ENCODE measurements around the gene NASP. TPM values are rescaled to one million over a fixed set of nuclear protein-coding genes. Genes with fewer than 3 reads are reported as not detected.

Gene NASP, protein sequence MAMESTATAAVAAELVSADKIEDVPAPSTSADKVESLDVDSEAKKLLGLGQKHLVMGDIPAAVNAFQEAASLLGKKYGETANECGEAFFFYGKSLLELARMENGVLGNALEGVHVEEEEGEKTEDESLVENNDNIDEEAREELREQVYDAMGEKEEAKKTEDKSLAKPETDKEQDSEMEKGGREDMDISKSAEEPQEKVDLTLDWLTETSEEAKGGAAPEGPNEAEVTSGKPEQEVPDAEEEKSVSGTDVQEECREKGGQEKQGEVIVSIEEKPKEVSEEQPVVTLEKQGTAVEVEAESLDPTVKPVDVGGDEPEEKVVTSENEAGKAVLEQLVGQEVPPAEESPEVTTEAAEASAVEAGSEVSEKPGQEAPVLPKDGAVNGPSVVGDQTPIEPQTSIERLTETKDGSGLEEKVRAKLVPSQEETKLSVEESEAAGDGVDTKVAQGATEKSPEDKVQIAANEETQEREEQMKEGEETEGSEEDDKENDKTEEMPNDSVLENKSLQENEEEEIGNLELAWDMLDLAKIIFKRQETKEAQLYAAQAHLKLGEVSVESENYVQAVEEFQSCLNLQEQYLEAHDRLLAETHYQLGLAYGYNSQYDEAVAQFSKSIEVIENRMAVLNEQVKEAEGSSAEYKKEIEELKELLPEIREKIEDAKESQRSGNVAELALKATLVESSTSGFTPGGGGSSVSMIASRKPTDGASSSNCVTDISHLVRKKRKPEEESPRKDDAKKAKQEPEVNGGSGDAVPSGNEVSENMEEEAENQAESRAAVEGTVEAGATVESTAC
- polyA plus RNA-seq (ENCODE audit: insufficient read length in 3 of 3), result 100 to 1,000 TPM; 320 to 372 (median 346) TPM
- long read RNA-seq, donor 1, transcript NASP-202 (14 exons, 1,538 nt), result minor isoform, 10 of 58 reads
- long read RNA-seq, donor 1, transcript NASP-201 (15 exons, 3,207 nt), result minor isoform, 11 of 58 reads
- long read RNA-seq, donor 1, transcript NASP-207 (5 exons, 604 nt), result major isoform, 17 of 58 reads
- long read RNA-seq, donor 1, partial matches to known transcripts, result 15 of 58 reads
- long read RNA-seq, donor 1, other reads (novel, unspliced or antisense), result 0 of 58 reads
- long read RNA-seq, donor 2, transcript NASP-202 (14 exons, 1,538 nt), result minor isoform, 8 of 63 reads
- long read RNA-seq, donor 2, transcript NASP-201 (15 exons, 3,207 nt), result major isoform, 19 of 63 reads
- long read RNA-seq, donor 2, transcript NASP-207 (5 exons, 604 nt), result minor isoform, 11 of 63 reads
- long read RNA-seq, donor 2, transcript NASP-210 (9 exons, 3,659 nt), result minor isoform, 6 of 63 reads
- long read RNA-seq, donor 2, partial matches to known transcripts, result 19 of 63 reads
- long read RNA-seq, donor 2, other reads (novel, unspliced or antisense), result 0 of 63 reads
- long read RNA-seq, donor 3, transcript NASP-202 (14 exons, 1,538 nt), result minor isoform, 11 of 65 reads
- long read RNA-seq, donor 3, transcript NASP-207 (5 exons, 604 nt), result major isoform, 21 of 65 reads
- long read RNA-seq, donor 3, partial matches to known transcripts, result 26 of 65 reads
- long read RNA-seq, donor 3, other reads (novel, unspliced or antisense), result 0 of 65 reads
- long read RNA-seq, donor 4, transcript NASP-201 (15 exons, 3,207 nt), result minor isoform, 9 of 107 reads
- long read RNA-seq, donor 4, transcript NASP-210 (9 exons, 3,659 nt), result minor isoform, 12 of 107 reads
- long read RNA-seq, donor 4, transcript NASP-202 (14 exons, 1,538 nt), result major isoform, 15 of 107 reads
- long read RNA-seq, donor 4, transcript NASP-207 (5 exons, 604 nt), result minor isoform, 14 of 107 reads
- long read RNA-seq, donor 4, partial matches to known transcripts, result 46 of 107 reads
- long read RNA-seq, donor 4, other reads (novel, unspliced or antisense), result 6 of 107 reads
- long read RNA-seq, donor 5, transcript NASP-207 (5 exons, 604 nt), result major isoform, 9 of 27 reads
- long read RNA-seq, donor 5, partial matches to known transcripts, result 10 of 27 reads
- long read RNA-seq, donor 5, other reads (novel, unspliced or antisense), result 0 of 27 reads
- long read RNA-seq, donor 6, transcript NASP-202 (14 exons, 1,538 nt), result minor isoform, 6 of 148 reads
- long read RNA-seq, donor 6, transcript NASP-207 (5 exons, 604 nt), result minor isoform, 11 of 148 reads
- long read RNA-seq, donor 6, transcript NASP-201 (15 exons, 3,207 nt), result minor isoform, 6 of 148 reads
- long read RNA-seq, donor 6, transcript NASP-210 (9 exons, 3,659 nt), result major isoform, 23 of 148 reads
- long read RNA-seq, donor 6, partial matches to known transcripts, result 96 of 148 reads
- long read RNA-seq, donor 6, other reads (novel, unspliced or antisense), result 0 of 148 reads
- long read RNA-seq, donor 7, transcript NASP-210 (9 exons, 3,659 nt), result minor isoform, 5 of 85 reads
- long read RNA-seq, donor 7, transcript NASP-207 (5 exons, 604 nt), result major isoform, 34 of 85 reads
- long read RNA-seq, donor 7, partial matches to known transcripts, result 36 of 85 reads
- long read RNA-seq, donor 7, other reads (novel, unspliced or antisense), result 0 of 85 reads
- long read RNA-seq, donor 8, transcript NASP-207 (5 exons, 604 nt), result major isoform, 9 of 51 reads
- long read RNA-seq, donor 8, transcript NASP-202 (14 exons, 1,538 nt), result minor isoform, 6 of 51 reads
- long read RNA-seq, donor 8, transcript NASP-210 (9 exons, 3,659 nt), result minor isoform, 5 of 51 reads
- long read RNA-seq, donor 8, transcript NASP-201 (15 exons, 3,207 nt), result minor isoform, 5 of 51 reads
- long read RNA-seq, donor 8, partial matches to known transcripts, result 25 of 51 reads
- long read RNA-seq, donor 8, other reads (novel, unspliced or antisense), result 0 of 51 reads
- long read RNA-seq, donor 9, transcript NASP-202 (14 exons, 1,538 nt), result major isoform, 17 of 99 reads
- long read RNA-seq, donor 9, transcript NASP-201 (15 exons, 3,207 nt), result minor isoform, 7 of 99 reads
- long read RNA-seq, donor 9, transcript NASP-207 (5 exons, 604 nt), result minor isoform, 14 of 99 reads
- long read RNA-seq, donor 9, transcript NASP-210 (9 exons, 3,659 nt), result minor isoform, 10 of 99 reads
- long read RNA-seq, donor 9, partial matches to known transcripts, result 45 of 99 reads
- long read RNA-seq, donor 9, other reads (novel, unspliced or antisense), result 0 of 99 reads
- long read RNA-seq, donor 10, transcript NASP-202 (14 exons, 1,538 nt), result minor isoform, 9 of 131 reads
- long read RNA-seq, donor 10, transcript NASP-210 (9 exons, 3,659 nt), result minor isoform, 16 of 131 reads
- long read RNA-seq, donor 10, transcript NASP-201 (15 exons, 3,207 nt), result minor isoform, 12 of 131 reads
- long read RNA-seq, donor 10, transcript NASP-207 (5 exons, 604 nt), result major isoform, 31 of 131 reads
- long read RNA-seq, donor 10, partial matches to known transcripts, result 58 of 131 reads
- long read RNA-seq, donor 10, other reads (novel, unspliced or antisense), result 0 of 131 reads
- long read RNA-seq, donor 11, transcript NASP-207 (5 exons, 604 nt), result major isoform, 12 of 67 reads
- long read RNA-seq, donor 11, transcript NASP-209 (2 exons, 541 nt), result minor isoform, 7 of 67 reads
- long read RNA-seq, donor 11, transcript NASP-202 (14 exons, 1,538 nt), result minor isoform, 7 of 67 reads
- long read RNA-seq, donor 11, partial matches to known transcripts, result 24 of 67 reads
- long read RNA-seq, donor 11, other reads (novel, unspliced or antisense), result 13 of 67 reads
- long read RNA-seq, donor 12, transcript NASP-202 (14 exons, 1,538 nt), result minor isoform, 12 of 176 reads
- long read RNA-seq, donor 12, transcript NASP-207 (5 exons, 604 nt), result minor isoform, 21 of 176 reads
- long read RNA-seq, donor 12, transcript NASP-210 (9 exons, 3,659 nt), result major isoform, 60 of 176 reads
- long read RNA-seq, donor 12, transcript NASP-201 (15 exons, 3,207 nt), result minor isoform, 19 of 176 reads
- long read RNA-seq, donor 12, partial matches to known transcripts, result 59 of 176 reads
- long read RNA-seq, donor 12, other reads (novel, unspliced or antisense), result 0 of 176 reads
- long read RNA-seq, donor 13, transcript NASP-209 (2 exons, 541 nt), result minor isoform, 6 of 73 reads
- long read RNA-seq, donor 13, transcript NASP-210 (9 exons, 3,659 nt), result minor isoform, 8 of 73 reads
- long read RNA-seq, donor 13, transcript NASP-207 (5 exons, 604 nt), result major isoform, 13 of 73 reads
- long read RNA-seq, donor 13, partial matches to known transcripts, result 41 of 73 reads
- long read RNA-seq, donor 13, other reads (novel, unspliced or antisense), result 0 of 73 reads
- long read RNA-seq, donor 14, result 0 reads
- long read RNA-seq, donor 15, transcript NASP-201 (15 exons, 3,207 nt), result minor isoform, 8 of 83 reads
- long read RNA-seq, donor 15, transcript NASP-207 (5 exons, 604 nt), result minor isoform, 11 of 83 reads
- long read RNA-seq, donor 15, transcript NASP-202 (14 exons, 1,538 nt), result minor isoform, 12 of 83 reads
- long read RNA-seq, donor 15, transcript NASP-210 (9 exons, 3,659 nt), result major isoform, 26 of 83 reads
- long read RNA-seq, donor 15, partial matches to known transcripts, result 22 of 83 reads
- long read RNA-seq, donor 15, other reads (novel, unspliced or antisense), result 0 of 83 reads
- long read RNA-seq, donor 16, transcript NASP-209 (2 exons, 541 nt), result minor isoform, 6 of 144 reads
- long read RNA-seq, donor 16, transcript NASP-202 (14 exons, 1,538 nt), result minor isoform, 14 of 144 reads
- long read RNA-seq, donor 16, transcript NASP-201 (15 exons, 3,207 nt), result minor isoform, 9 of 144 reads
- long read RNA-seq, donor 16, transcript NASP-207 (5 exons, 604 nt), result major isoform, 22 of 144 reads
- long read RNA-seq, donor 16, partial matches to known transcripts, result 86 of 144 reads
- long read RNA-seq, donor 16, other reads (novel, unspliced or antisense), result 0 of 144 reads

DNA sequence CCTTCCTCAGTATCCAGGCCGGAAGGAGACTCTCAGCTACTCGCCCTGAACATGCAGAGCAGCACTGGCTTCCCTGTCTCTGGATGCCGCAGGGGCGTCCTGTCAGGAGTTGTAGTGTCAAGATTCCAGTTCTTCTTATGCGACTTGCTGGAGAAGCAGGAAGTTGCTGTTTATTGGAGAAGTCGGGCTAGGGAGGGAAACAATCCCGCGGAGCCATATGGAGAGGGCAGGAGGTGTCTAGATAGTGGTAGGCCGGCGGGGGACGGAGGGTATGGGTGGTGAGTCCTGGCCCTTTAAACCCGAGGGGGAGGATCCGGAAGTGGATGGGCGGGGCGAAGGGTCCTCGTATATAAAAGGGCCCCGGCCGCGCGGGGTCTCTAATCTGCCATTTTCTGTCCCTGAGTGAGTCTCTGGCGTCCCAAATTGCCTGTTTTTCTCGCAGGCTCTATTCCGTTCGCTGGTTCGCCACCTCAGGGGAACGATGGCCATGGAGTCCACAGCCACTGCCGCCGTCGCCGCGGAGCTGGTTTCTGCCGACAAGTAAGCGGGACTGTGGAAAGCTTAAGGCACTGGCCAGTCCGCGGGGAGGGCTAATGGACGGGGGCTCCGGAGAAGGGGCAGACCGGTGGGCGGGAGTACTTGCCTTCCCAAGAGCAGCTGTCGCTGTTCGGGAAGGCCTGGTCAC is at the start of gene NASP:
Gene NASP, plus strand, starts transcription at position 376 of the 685 bp plus-strand sequence. Its CDS starts 106 bp downstream, at position 482.
- peak; percentile 92 for DNase-seq

DNA sequence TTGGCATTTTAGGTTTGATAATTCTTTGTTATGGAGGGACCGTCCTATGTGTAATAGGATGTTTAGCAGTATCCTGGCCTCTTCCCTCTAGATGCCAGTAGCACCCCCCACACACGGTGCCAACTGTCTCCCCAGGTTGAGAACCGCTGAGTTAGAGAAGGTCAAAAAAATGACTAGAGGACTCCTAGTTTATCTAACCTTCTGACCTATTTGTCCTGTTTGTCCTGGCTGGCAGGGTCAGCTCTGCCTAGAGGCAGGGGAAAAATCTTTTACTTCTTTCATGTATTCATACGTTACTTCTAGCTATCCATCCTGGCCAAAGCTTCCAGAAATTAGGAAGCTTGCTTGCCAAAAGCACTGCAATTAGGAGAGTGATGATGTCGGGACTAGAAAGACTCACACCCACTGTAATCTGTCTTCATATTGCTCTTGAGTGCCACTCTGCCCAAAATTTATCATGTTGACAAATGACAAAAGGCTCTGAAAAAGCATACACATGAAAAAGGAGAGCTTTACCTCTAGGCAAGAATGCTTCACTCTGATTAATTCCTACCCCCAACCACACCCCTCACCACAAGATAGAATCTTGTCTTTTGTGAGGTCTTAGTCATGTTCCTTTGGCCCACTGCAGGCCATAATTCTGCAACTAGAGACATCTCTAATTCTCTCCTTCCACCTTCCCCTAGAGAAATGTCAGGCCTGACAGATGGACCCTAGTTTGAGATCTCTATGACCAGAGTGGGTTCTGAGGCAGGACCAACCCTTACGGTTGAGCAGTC is 47.7 kb upstream of the NASP start:
- DNase-seq, result no peak

DNA sequence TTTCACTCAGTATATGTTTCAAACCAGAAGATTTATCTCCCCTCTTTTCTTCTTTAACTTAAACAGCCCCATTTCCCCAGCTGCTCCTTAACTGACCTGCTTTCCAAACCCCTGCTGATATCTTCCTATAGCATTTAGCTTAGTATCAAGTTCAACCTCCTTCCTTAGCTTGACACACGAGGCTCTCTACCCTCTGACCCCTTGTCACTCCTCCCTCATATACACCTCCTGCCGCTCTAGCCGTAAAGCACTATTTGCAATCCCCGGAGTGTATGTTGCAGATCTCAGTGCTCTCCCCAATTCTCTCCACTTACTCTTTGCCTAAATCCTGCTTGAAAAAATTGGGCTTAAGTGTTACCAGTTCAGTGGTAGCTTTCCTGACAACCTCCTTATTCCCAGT is 47.0 kb upstream of the NASP start:
- DNase-seq, result no peak

DNA sequence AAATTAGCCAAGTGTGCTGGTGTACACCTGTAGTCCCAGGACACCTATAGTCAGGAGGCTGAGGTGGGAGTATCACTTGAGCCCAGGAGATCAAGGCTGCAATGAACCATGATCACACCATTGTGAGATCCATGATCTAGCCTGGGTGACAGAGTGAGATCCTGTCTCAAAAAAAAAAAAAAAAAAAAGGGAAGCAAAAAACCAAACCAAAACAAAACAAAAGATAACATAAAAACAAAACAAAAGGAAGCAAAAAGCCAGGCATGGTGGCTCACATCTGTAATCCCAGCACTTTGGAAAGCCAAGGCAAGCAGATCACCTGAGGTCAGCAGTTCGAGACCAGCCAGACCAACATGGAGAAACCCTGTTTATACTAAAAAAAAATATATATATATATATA is 42.6 kb upstream of the NASP start:
- DNase-seq, result no peak

DNA sequence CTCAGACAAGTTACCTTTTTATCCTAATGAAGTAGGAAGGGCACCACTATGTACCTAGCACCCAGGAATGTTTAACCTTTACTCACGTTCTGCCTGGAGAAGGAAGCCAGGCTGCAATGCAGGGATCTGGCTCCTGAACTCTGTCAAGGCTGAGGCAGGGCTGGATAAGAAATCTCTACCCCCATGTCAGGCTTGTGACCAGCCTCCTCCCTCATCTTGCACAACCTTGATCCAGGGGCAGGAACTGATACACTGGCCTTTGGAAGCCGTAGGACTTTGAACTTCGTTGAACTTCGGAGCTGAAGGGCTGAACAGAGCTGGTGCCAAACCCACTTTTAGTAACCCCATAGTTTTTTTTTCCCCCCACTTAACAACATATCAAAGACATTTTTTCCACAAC is 41.2 kb upstream of the NASP start:
- DNase-seq, result no peak

DNA sequence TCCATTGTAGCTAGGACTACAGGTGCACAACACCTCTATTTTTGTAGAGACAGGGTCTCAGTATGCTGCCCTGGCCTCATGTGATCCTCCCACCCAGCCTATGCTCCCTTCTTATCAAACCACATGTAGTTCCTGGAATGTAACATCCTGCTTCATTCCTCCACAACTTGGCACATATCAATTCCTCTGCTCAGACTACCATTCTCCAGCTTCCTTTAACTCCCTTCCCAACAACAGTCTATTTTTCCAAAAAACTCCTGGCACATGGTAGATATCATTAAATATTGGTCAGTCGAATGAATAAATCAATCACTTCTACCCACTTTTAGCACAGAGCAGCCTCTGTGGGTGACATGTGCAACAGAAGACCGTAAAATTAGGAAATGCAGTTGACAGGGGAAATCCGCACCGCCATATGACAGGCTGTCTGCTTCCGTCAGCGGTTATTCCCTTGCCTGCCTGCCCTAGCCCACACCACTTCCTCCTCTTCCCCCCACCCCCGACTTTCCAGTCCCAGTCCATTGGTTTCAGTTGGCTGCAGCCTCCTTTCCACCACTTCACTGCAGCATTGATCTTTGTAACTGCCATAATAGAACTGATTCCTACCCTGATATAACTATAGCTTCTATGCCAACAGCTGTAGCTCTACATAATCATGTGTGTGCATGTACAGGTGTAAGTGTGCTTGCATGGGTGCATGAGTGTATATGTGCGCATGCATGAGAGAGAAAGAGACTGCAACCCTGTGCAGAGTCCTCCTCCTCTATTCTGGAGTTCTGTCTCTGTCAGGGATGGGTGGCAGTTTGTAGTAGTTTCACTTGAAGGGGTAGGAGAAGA is 40.0 kb upstream of the NASP start:
- DNase-seq, result no peak

DNA sequence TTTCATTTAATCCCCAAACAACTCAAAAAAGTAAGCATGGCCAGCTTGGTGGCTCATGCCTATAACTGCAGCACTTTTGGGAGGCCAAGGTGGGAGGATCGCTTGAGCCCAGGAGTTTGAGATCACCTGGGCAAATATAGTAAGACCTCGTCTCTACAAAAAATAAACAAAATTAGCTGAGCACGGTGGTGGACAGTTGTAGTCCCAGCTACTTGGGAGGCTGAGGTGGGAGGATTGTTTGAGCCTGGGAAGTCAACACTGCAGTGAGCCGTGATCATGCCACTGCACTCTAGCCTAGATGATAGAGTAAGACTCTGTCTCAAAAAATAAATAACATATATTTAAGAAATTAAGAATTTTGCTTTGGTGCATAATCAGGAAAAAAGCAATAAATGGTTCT is 39.3 kb upstream of the NASP start:
- DNase-seq, result no peak

DNA sequence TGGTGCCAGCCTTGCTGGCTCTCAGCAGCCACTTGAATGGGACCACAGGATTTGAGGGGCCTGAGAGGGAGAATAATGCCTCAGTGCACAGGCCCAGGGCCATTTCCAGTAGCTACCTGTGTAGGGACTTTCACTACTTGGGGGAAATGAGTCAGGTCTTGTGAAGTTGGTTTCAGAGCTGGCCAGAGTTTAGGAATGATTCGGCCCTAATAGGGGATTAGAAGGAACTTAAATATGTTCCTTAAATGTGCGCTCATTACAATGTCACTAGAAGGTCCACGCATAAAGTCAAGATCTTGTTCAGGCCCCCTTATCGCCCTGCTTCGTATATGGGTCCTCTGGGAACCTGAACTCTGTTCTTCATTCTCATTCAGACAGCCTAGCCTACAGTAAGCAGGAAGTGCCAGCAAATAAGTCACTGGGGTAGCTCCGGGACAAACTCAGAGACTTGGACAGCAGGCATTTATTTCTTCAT is 38.8 kb upstream of the NASP start:
- no peak for DNase-seq

DNA sequence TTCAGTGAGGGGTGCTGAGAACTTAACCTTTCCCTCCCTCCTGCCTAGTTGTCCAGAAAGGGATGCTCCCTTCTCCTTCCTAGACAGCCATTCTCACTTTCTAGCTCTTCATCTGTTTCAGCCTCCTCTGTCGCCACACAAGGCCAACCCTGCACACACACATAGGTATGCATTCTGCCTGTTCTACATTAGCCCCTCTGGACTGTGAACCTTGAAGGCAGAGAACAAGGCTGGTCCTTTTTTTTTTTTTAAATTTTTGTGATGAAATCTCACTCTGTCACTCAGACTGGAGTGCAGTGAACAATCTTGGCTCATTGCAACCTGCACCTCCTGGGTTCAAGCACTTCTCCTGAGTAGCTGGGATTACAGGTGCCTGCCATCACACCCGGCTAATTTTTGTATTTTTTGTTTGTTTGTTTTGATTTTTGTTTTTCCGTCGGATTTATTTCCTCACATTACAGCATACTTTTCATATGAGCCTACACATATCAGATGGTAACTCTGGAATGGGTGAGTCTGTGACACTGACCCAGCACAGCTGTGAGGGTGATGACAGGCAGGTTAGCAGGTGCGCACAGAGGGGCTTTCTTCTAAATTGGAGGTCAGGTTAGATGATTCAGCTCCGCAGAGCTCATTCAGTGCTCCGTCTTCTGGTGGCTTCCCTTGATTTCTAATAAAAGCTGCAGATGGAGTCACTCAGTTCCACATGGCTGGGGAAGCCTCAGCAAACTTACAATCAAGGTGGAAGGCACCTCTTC is 38.1 kb upstream of the NASP start:
- no peak for DNase-seq

DNA sequence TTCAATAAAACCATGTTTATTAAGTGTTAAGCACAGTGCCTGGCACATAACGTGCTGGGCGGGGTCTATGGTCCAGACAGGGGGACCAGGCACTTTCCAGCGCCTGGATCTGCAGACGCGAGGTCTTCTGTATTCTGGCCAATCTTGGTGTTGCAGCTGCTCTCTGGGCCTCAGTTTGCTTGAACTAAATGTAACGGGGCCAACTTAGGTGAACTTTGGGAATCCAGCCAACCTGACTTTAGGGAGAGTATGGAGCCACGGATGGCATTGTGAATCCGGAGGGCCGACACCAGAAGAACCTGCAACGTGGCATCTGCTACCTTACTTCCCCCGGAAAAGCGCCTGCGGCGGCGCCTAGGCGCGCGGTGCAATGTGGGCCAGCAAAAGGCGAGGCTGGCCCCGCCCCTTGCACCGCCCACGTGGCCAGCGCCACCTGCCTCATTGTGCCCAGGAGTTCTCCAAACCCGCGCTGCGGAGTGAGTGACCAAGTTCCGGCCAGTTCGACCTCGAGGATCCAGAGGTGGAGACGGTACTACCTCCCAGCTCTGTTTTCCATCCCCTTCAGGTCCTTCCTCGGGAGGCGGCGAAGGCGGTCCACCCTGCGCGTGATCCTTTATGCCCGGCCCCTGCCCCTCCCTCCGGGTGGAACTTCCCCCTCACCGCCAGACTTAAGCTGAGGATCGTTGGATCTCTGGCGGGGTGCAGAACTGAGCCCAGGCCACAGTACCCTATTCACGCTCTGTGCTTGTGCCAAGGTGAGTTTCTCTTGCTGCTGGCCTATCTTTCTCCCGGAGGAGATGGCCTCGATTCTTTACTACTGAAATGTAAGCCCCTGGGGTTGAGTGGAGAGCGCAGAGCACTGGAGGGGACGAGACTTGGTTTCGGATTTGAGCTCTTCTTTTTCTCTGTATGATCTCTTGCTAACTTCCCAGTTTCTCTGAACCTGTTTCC is 33.2 kb upstream of the NASP start, which contains the start of gene AKR1A1:
Gene AKR1A1, plus strand, starts transcription at position 426 of the 951 bp plus-strand sequence. CDS start 10,969 bp downstream, outside the sequence.
- peak; percentile 90 for DNase-seq
